H1 (cell line): Measurements from ENCODE around the gene SLIT3. TPM values are rescaled to one million over a fixed set of nuclear protein-coding genes. Genes with fewer than 3 reads are reported as not detected.

ENCODE experiments used
- CTCF ChIA-PET: fragments of 300-600 bp; sonication (Branson Sonifier 250); formaldehyde crosslinking; loops from one replicate; lab custom pipeline; 2021; ENCODE audit not compliant: partially characterized antibody; lab: Charles Lee
- POLR2A ChIA-PET: fragments of 300-600 bp; sonication (Branson Sonifier 250); formaldehyde crosslinking; loops from one replicate; lab custom pipeline; 2021; ENCODE audit warnings: inconsistent platforms; ENCODE audit not compliant: partially characterized antibody; lab: Charles Lee
- DNase-seq, 2 experiments: peaks; one replicate each; pipeline versions ENCODE4 v3.0.0 to v3.0.0-alpha.2; 2010 to 2022; ENCODE audit warnings: low spot score in 2 of 2, low read depth in 1 of 2, mixed read lengths in 1 of 2
- FAIRE-seq: peaks from 2 replicates; lab custom pipeline; 2011; peaks lifted over from hg19 to GRCh38; lab: Jason Lieb, UNC
- H2AFZ ChIP-seq: 2 replicates; pipeline ENCODE4 v1.8.1; 2012; ENCODE audit warnings: low read length, inconsistent platforms
- H2AK5ac ChIP-seq: 2 replicates; pipeline ENCODE4 v1.6.1; 2013; ENCODE audit warnings: low read depth, low read length
- H2BK120ac ChIP-seq: replicated peaks from 2 replicates; pipeline ENCODE3; 2013; ENCODE audit warnings: low read depth, low read length, inconsistent platforms
- H2BK12ac ChIP-seq: 2 replicates; pipeline ENCODE4 v1.6.1; 2013; ENCODE audit warnings: low read depth, low read length
- H2BK15ac ChIP-seq: 2 replicates; pipeline ENCODE4 v1.6.1; 2013; ENCODE audit warnings: low read length
- H2BK20ac ChIP-seq: 2 replicates; pipeline ENCODE4 v1.6.1; 2013; ENCODE audit warnings: low read length
- H2BK5ac ChIP-seq: 2 replicates; pipeline ENCODE4 v1.6.1; 2013; ENCODE audit warnings: low read depth, low read length
- H3K14ac ChIP-seq: 2 replicates; pipeline ENCODE4 v1.6.1; 2013; ENCODE audit warnings: inconsistent platforms; ENCODE audit not compliant: insufficient read length
- H3K18ac ChIP-seq: 2 replicates; pipeline ENCODE4 v1.6.1; 2013; ENCODE audit warnings: low read length; ENCODE audit errors: extremely low read depth
- H3K23ac ChIP-seq: 2 replicates; pipeline ENCODE4 v1.6.1; 2013; ENCODE audit warnings: inconsistent platforms; ENCODE audit not compliant: insufficient read length
- H3K23me2 ChIP-seq: 2 replicates; pipeline ENCODE4 v1.6.1; 2013; ENCODE audit warnings: low read depth, low read length
- H3K27ac ChIP-seq: 2 replicates; pipeline ENCODE4 v1.6.1; 2011; ENCODE audit warnings: low read depth, low read length, inconsistent platforms
- H3K27me3 ChIP-seq, 4 experiments: replicated peaks in 1 of 4; 1 replicate in 1 of 4; 2 replicates in 3 of 4; pipeline versions ENCODE4 v1.6.1 to v1.8.1; 2011 to 2013; ENCODE audit warnings: low read length in 3 of 4, mild to moderate bottlenecking in 3 of 4, inconsistent platforms in 2 of 4, mixed read lengths in 2 of 4, moderate library complexity in 1 of 4; ENCODE audit not compliant: control insufficient read depth in 3 of 4, insufficient read depth in 3 of 4; ENCODE audit errors: extremely low read depth in 1 of 4
- H3K36me3 ChIP-seq, 4 experiments: 2 replicates each; pipeline versions ENCODE4 v1.6.1 to v1.8.1; 2011 to 2013; ENCODE audit warnings: mild to moderate bottlenecking in 4 of 4, low read length in 3 of 4, moderate library complexity in 2 of 4, control low read depth in 1 of 4, inconsistent platforms in 1 of 4; ENCODE audit not compliant: insufficient read depth in 4 of 4, control insufficient read depth in 2 of 4
- H3K4ac ChIP-seq: replicated peaks from 2 replicates; pipeline ENCODE3; 2013; ENCODE audit warnings: low read length, low read depth, mixed read lengths, inconsistent platforms; ENCODE audit not compliant: insufficient read length
- H3K4me1 ChIP-seq, 4 experiments: replicated peaks in 1 of 4; 1 replicate in 1 of 4; 2 replicates in 3 of 4; pipeline versions ENCODE4 v1.6.1 to v1.8.1; 2011 to 2013; ENCODE audit warnings: low read length in 3 of 4, inconsistent platforms in 2 of 4, mixed read lengths in 1 of 4; ENCODE audit not compliant: insufficient read depth in 4 of 4, control insufficient read depth in 3 of 4
- H3K4me2 ChIP-seq, 2 experiments: 2 replicates each; pipeline versions ENCODE4 v1.6.1 to v1.8.1; 2011 to 2013; ENCODE audit warnings: low read depth in 2 of 2, low read length in 2 of 2, control low read depth in 1 of 2, inconsistent platforms in 1 of 2, mild to moderate bottlenecking in 1 of 2; ENCODE audit not compliant: insufficient read depth in 1 of 2
- H3K4me3 ChIP-seq, 4 experiments: fragments of 200-600, 300-600 bp in 1 of 4; sonication (generic), shearing (Covaris generic), sonication (Bioruptor Twin) in 1 of 4; 2 replicates each; pipeline versions ENCODE4 v1.5.1 to v1.8.1; 2011 to 2016; ENCODE audit warnings: low read length in 4 of 4, low read depth in 3 of 4, control low read depth in 2 of 4, inconsistent platforms in 2 of 4, mild to moderate bottlenecking in 2 of 4, mixed read lengths in 1 of 4, moderate library complexity in 1 of 4; ENCODE audit not compliant: insufficient read depth in 2 of 4; ENCODE audit errors: extremely low read depth in 1 of 4
- H3K56ac ChIP-seq: replicated peaks from 2 replicates; pipeline ENCODE3; 2013; ENCODE audit warnings: low read depth, mild to moderate bottlenecking, mixed read lengths, low read length, inconsistent platforms; ENCODE audit not compliant: insufficient read length
- H3K79me1 ChIP-seq: 2 replicates; pipeline ENCODE4 v1.6.1; 2013; ENCODE audit warnings: low read depth, low read length, control low read depth
- H3K79me2 ChIP-seq, 2 experiments: 2 replicates each; pipeline versions ENCODE4 v1.6.1 to v1.8.1; 2012 to 2013; ENCODE audit warnings: low read length in 2 of 2, mild to moderate bottlenecking in 2 of 2, inconsistent platforms in 1 of 2; ENCODE audit not compliant: insufficient read depth in 2 of 2, control insufficient read depth in 1 of 2
- H3K9ac ChIP-seq, 4 experiments: replicated peaks in 1 of 4; 1 replicate in 1 of 4; 2 replicates in 3 of 4; pipeline versions ENCODE4 v1.6.1 to v1.8.1; 2011 to 2013; ENCODE audit warnings: low read depth in 3 of 4, low read length in 3 of 4, control low read depth in 2 of 4, mild to moderate bottlenecking in 2 of 4, moderate library complexity in 2 of 4, inconsistent platforms in 1 of 4; ENCODE audit errors: extremely low read depth in 1 of 4
- H3K9me3 ChIP-seq, 2 experiments: 2 replicates each; pipeline versions ENCODE4 v1.6.1 to v1.8.1; 2012 to 2013; ENCODE audit warnings: mild to moderate bottlenecking in 2 of 2, moderate library complexity in 2 of 2, control low read depth in 1 of 2, inconsistent platforms in 1 of 2, low read depth in 1 of 2, low read length in 1 of 2, mixed read lengths in 1 of 2; ENCODE audit not compliant: insufficient read depth in 2 of 2
- H4K20me1 ChIP-seq, 2 experiments: replicated peaks in 1 of 2; 2 replicates each; pipeline versions ENCODE3 to v1.8.1; 2011 to 2013; ENCODE audit warnings: inconsistent platforms in 2 of 2, low read length in 2 of 2, mild to moderate bottlenecking in 1 of 2; ENCODE audit not compliant: insufficient read depth in 2 of 2, control insufficient read depth in 1 of 2
- H4K5ac ChIP-seq: 2 replicates; pipeline ENCODE4 v1.6.1; 2013; ENCODE audit warnings: low read length, low read depth, mixed read lengths, inconsistent platforms; ENCODE audit not compliant: insufficient read length
- H4K8ac ChIP-seq: 2 replicates; pipeline ENCODE4 v1.8.0; 2013; ENCODE audit warnings: mild to moderate bottlenecking, moderate library complexity, low read length, inconsistent platforms; ENCODE audit not compliant: insufficient read depth; ENCODE audit errors: extremely low read depth
- H4K91ac ChIP-seq: replicated peaks from 2 replicates; pipeline ENCODE3; 2013; ENCODE audit warnings: low read length, mixed read lengths, inconsistent platforms; ENCODE audit not compliant: insufficient read length
- MAFK ChIP-seq: IDR thresholded peaks from 2 replicates; pipeline ENCODE4 v1.6.1; 2012; ENCODE audit warnings: low read depth, mild to moderate bottlenecking, improper control_type of control experiment, low read length
- WGBS, 2 experiments: shearing (Covaris generic) in 1 of 2; methylation state at CpG; one replicate each; pipeline versions ENCODE4 v1.1.6 to v1.1.7; 2013 to 2015; ENCODE audit warnings: low lambda C conversion rate in 2 of 2, mixed read lengths in 2 of 2, inconsistent platforms in 1 of 2, low coverage in 1 of 2, missing lambda C conversion rate in 1 of 2; ENCODE audit not compliant: insufficient replicate concordance in 2 of 2, insufficient coverage in 1 of 2, insufficient read length in 1 of 2; ENCODE audit errors: extremely low coverage in 1 of 2, missing lambda C conversion rate in 1 of 2; 5-methylcytosine and 5-hydroxymethylcytosine counted together
- polyA plus RNA-seq, 7 experiments: library from polyadenylated mRNA; depleted of rRNA in 3 of 7; stranded (reverse) in 5 of 7; unstranded in 2 of 7; fragments of >200 nt in 5 of 7; fragments of 200-250 nt in 2 of 7; gene quantifications; 1 replicate in 5 of 7; 2 replicates in 1 of 7; 4 replicates in 1 of 7; pipeline versions ENCODE4 v1.2.1 to v1.2.3, GENCODE V29; 2011 to 2013; ENCODE audit warnings: missing spikeins in 2 of 7, mixed read lengths in 2 of 7
- total RNA-seq: library from RNA; stranded (reverse); fragmentation: NEBNext Ultra II Directional; extraction: Animal tissue kit (Norgen Biotek cat#: 25700); gene quantifications from 2 replicates; pipeline ENCODE4 v1.2.1, GENCODE V29; 2021

Gene SLIT3
- total and polyA plus RNA-seq, 2 of the 8 experiments (the other 6 are each of a cell fraction or from before 2014, with no cell fraction given) = 1.1 to 1.2 TPM

DNA sequence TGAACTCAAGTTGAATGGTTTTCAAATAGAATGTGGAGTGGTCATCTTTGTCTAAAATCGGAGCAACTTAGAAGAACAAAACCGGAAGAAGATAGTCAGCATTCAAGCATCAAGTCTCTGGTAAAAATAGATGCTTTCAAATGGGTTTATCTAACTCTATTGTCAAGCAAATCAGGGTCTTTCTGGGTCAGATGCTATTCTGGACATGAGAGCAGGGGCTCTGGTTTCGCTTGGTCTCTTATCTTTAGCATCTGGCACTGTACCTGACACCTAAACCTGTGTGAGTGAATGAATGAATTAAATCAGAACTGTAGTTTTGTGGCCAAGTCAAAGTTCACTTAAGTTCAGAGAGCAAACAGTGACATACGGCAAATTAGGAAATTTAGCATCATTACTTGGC lies 173.5 kb downstream of the SLIT3 start:
- H3K9me3 ChIP-seq = peaks cover 0 to 2% of the 10 kb centered on the region in 2 experiments; a peak in 1 of 4 replicates
- no peak for TF ChIP-seq MAFK
- no peaks in the 10 kb centered on the region for H4K20me1 ChIP-seq
- no peak for DNase-seq
- H3K4me2 ChIP-seq = no peak overlapping the region; a peak in 1 of 4 replicates
- no peak overlapping the region for H3K4me3 ChIP-seq
- no peak overlapping the region for H2BK12ac ChIP-seq
- no peak overlapping the region for H2AFZ ChIP-seq
- no peak overlapping the region for H3K56ac ChIP-seq
- no peak overlapping the region for H2BK15ac ChIP-seq
- CTCF ChIA-PET = no interaction called here
- no peaks in the 10 kb centered on the region for H3K79me2 ChIP-seq
- H3K36me3 ChIP-seq = no peaks in the 10 kb centered on the region
- H3K9ac ChIP-seq = no peak overlapping the region
- H3K14ac ChIP-seq = no peak overlapping the region
- no peak overlapping the region for H2BK20ac ChIP-seq
- H3K79me1 ChIP-seq = no peaks in the 10 kb centered on the region
- H2AK5ac ChIP-seq = no peak overlapping the region
- no peak overlapping the region for H2BK5ac ChIP-seq
- H3K23ac ChIP-seq = no peak overlapping the region
- 88% methylated on average over 4 of the region's 4 CpGs; no CpG with 5 or more reads in 1 of the 2 experiments for WGBS, 2 experiments
- no peak overlapping the region for H3K27ac ChIP-seq
- H3K18ac ChIP-seq = no peak overlapping the region
- no peak overlapping the region for H3K4ac ChIP-seq
- peak; percentile 48 for FAIRE-seq
- no peak overlapping the region for H2BK120ac ChIP-seq
- no peak overlapping the region for H4K91ac ChIP-seq
- no peaks in the 10 kb centered on the region; a peak in 2 of 7 replicates for H3K27me3 ChIP-seq
- POLR2A ChIA-PET = no interaction called here
- no peak overlapping the region for H4K5ac ChIP-seq
- H3K23me2 ChIP-seq = no peaks in the 10 kb centered on the region
- no peak overlapping the region for H4K8ac ChIP-seq
- H3K4me1 ChIP-seq = peaks cover 2 to 9% (median 8%) of the 10 kb centered on the region in 4 experiments; a peak in 5 of 7 replicates
